GM12873 (cell line): ENCODE results near the gene PGLYRP2.

Experiments used
- TF ChIP-seq, protein P1 (sequence below): IDR thresholded peaks from 2 replicates; pipeline ENCODE4 v1.5.1; 2012; ENCODE audit warnings: low read depth, mild to moderate bottlenecking, moderate library complexity, low read length, control low read depth; ENCODE audit not compliant: insufficient read depth; ENCODE audit errors: missing control alignments

PGLYRP2 gene

GRCh38 chr19:15432018-15432494, 47.2 kb downstream of the PGLYRP2 start:
- TF ChIP-seq, protein P1, sequence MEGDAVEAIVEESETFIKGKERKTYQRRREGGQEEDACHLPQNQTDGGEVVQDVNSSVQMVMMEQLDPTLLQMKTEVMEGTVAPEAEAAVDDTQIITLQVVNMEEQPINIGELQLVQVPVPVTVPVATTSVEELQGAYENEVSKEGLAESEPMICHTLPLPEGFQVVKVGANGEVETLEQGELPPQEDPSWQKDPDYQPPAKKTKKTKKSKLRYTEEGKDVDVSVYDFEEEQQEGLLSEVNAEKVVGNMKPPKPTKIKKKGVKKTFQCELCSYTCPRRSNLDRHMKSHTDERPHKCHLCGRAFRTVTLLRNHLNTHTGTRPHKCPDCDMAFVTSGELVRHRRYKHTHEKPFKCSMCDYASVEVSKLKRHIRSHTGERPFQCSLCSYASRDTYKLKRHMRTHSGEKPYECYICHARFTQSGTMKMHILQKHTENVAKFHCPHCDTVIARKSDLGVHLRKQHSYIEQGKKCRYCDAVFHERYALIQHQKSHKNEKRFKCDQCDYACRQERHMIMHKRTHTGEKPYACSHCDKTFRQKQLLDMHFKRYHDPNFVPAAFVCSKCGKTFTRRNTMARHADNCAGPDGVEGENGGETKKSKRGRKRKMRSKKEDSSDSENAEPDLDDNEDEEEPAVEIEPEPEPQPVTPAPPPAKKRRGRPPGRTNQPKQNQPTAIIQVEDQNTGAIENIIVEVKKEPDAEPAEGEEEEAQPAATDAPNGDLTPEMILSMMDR: no peak

DNA sequence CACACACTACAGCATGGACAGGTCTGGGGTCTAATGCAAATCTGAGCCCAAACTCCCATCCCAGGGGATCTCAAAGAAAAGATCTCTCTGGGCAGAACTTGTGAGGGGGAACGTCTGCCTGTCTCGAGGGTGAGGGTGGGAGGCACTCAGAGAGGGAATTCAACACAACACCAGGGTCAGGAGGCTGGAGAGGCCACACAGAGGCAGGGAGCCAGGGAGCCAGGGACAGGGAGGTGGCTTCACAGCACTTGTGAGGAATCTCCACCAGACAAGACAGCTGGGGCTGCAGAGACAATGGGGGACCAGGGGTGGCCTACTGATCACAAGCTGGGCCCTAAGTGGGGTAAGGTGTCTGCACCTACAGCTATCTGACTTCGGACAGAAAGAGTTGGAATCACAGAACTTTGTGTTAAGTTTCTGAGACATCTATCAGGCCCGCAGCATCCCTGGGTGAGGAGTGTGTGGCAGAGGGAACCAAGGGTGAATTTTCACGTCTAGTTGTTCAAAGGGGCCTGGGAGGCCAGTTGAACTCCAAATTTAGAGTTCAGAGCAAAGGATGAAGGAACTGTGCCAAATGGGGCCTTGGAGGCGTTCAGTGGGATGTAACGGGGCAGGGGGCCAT, 47.8 kb downstream of the PGLYRP2 start:
- TF ChIP-seq, protein P1: no peak

GRCh38 chr19:15430526-15431120, 48.7 kb downstream of the PGLYRP2 start:
- TF ChIP-seq, protein P1: no peak

GRCh38 chr19:15429825-15430467, 49.4 kb downstream of the PGLYRP2 start:
- TF ChIP-seq, protein P1: no peak

- TF ChIP-seq, protein P1: no peak
These were observed 50.1 kb downstream of the PGLYRP2 start for GRCh38 chr19:15428956-15429824.

DNA sequence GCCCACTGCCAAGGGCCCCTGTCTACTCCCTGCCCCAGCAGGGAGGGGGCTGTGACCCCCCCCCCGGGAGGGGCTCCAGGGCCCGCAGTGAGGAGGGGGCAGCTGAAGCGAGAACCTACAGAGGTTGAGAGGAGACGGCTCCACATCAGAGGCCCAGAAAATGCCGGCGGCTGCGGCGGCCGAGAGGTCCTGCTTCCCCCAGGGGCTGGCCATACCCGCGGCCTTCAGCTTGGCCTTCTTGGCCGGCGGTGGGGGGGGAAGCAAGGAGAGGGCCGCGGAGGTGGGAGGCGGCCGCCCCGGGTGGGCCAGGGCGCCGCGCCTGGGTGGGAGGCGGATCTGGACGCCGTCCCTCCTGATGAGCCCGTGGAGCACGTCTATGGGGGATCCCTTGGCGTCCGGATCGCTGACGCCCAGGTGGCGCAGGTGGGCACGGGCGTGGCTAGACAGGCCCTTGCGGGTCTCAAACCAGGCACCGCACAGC, 51.3 kb downstream of the PGLYRP2 start:
- TF ChIP-seq, protein P1: no peak

GRCh38 chr19:15427350-15427700, 52.0 kb downstream of the PGLYRP2 start:
- TF ChIP-seq, protein P1: no peak
